ENCODE results near the gene PFAS. TPM values are rescaled to one million over a fixed set of nuclear protein-coding genes. Genes with fewer than 3 reads are reported as not detected.

Gene PFAS
- total RNA-seq, 1 experiment from 2014 or later: 228 TPM

DNA sequence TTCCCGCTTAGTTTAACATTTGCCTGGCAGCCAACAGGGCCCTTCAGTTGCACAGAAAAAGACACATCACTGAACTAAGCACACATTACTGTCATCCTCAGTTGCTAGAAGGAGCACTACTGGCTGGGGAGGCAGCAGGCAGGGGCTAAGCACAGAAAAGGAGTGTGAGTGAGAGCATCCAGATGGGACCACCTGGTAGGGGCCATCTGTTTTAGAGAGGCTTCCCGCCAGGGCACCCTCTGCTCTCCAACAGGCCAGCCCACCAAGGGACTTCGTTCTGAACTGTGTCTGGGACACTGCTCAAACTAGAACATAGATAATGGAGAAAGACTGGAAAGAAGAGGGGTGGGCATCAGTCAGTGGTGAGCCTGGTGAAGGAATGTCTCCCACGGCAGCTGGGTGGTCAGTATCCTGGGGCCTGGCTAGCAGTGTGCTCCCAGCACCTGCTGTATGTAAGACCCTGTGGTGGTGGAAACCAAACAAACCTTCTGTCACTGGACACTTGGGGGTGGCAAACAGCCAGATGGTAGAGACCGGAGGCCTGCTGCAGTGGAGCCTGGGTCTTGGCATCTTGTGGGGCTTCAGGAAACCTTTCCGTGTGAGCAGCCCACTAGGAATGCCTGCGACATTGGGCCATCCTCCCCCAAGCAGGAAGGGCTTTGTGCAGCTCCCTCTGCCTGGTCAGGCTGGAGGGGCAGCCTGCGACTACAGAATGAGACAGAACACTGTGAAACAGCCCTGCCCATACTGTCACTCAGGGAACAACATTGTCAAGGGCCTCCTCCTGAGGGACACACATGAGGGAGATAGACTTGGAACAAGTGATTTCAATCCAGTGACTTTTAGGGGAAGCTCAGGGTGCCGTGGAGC is 26.6 kb downstream of the PFAS start:
- no peaks in the 10 kb centered on the region for H3K79me1 ChIP-seq (ENCODE audit: insufficient read depth, low read depth, low read length, poor library complexity, severe bottlenecking)
- Mint-ChIP-seq H3K9me3 (no peaks in the 10 kb centered on the region; a peak in 1 of 5 replicates), H3K27ac (peak overlapping the region in 2 of 3 experiments; percentile 77 to 83; a peak in 3 of 7 replicates), H3K36me3 (ENCODE audit: insufficient read depth in 1 of 3, low read depth in 3 of 3) (peaks cover 9 to 22% (median 15%) of the 10 kb centered on the region in 3 experiments), H3K4me3 (no peak overlapping the region), H3K4me1 (no peaks in the 10 kb centered on the region), H3K27me3 (ENCODE audit: low read depth) (no peaks in the 10 kb centered on the region)
- no peak overlapping the region for H3K4me2 ChIP-seq (ENCODE audit: insufficient read depth, insufficient read length, low read length)
- H2BK5ac ChIP-seq (ENCODE audit: insufficient read length, low read length): no peak overlapping the region
- no peaks in the 10 kb centered on the region for H3K79me2 ChIP-seq (ENCODE audit: insufficient read depth, low read length)
- H4K91ac ChIP-seq (ENCODE audit: insufficient read length, low read depth, low read length): no peak overlapping the region
- H3K9ac ChIP-seq (ENCODE audit: extremely low read depth, insufficient read length, low read length): no peak overlapping the region
- no peak overlapping the region for H2AK5ac ChIP-seq (ENCODE audit: insufficient read length, low read length)
- no peak overlapping the region for H3K23ac ChIP-seq (ENCODE audit: insufficient read length, low read depth, low read length)
- H3K23me2 ChIP-seq (ENCODE audit: insufficient read length, low read depth, low read length, poor library complexity, severe bottlenecking): no peaks in the 10 kb centered on the region
- no peak overlapping the region for H3K18ac ChIP-seq (ENCODE audit: insufficient read length, low read depth, low read length)
- no peak overlapping the region for H3T11ph ChIP-seq (ENCODE audit: low read length)
- H3K4ac ChIP-seq (ENCODE audit: low read depth, low read length): no peak overlapping the region
- H4K20me1 ChIP-seq (ENCODE audit: control insufficient read depth, insufficient read depth, insufficient read length): no peaks in the 10 kb centered on the region
- H3K27me3 ChIP-seq (ENCODE audit: insufficient read depth, low read length): no peaks in the 10 kb centered on the region
- DNase-seq: no peak
- H3K56ac ChIP-seq (ENCODE audit: insufficient read length, low read depth, low read length): no peak overlapping the region
- no CpG with 5 or more reads among the region's 9 CpGs for WGBS (ENCODE audit: extremely low coverage, insufficient read length, low lambda C conversion rate)
- no peak overlapping the region for H2BK12ac ChIP-seq (ENCODE audit: insufficient read length, low read depth, low read length)
- H3K4me1 ChIP-seq (ENCODE audit: insufficient read depth, low read length): no peaks in the 10 kb centered on the region
- no peak overlapping the region for H3K27ac ChIP-seq (ENCODE audit: insufficient read length, low read depth, low read length)
- no peak overlapping the region for H4K5ac ChIP-seq (ENCODE audit: insufficient read length, low read depth, low read length)
- H2BK20ac ChIP-seq (ENCODE audit: low read depth, low read length, poor library complexity, severe bottlenecking): no peak overlapping the region
- no peak overlapping the region for H3K14ac ChIP-seq (ENCODE audit: insufficient read depth, low read length)
- H4K8ac ChIP-seq (replicated peaks; ENCODE audit: insufficient read length, low read depth, low read length): no peak overlapping the region
- H3K9me3 ChIP-seq (ENCODE audit: control insufficient read depth, low read depth, low read length): no peaks in the 10 kb centered on the region
- TF ChIP-seq, protein P1, sequence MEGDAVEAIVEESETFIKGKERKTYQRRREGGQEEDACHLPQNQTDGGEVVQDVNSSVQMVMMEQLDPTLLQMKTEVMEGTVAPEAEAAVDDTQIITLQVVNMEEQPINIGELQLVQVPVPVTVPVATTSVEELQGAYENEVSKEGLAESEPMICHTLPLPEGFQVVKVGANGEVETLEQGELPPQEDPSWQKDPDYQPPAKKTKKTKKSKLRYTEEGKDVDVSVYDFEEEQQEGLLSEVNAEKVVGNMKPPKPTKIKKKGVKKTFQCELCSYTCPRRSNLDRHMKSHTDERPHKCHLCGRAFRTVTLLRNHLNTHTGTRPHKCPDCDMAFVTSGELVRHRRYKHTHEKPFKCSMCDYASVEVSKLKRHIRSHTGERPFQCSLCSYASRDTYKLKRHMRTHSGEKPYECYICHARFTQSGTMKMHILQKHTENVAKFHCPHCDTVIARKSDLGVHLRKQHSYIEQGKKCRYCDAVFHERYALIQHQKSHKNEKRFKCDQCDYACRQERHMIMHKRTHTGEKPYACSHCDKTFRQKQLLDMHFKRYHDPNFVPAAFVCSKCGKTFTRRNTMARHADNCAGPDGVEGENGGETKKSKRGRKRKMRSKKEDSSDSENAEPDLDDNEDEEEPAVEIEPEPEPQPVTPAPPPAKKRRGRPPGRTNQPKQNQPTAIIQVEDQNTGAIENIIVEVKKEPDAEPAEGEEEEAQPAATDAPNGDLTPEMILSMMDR (conservative IDR thresholded peaks at IDR 0.05): no peak
- H2BK120ac ChIP-seq (ENCODE audit: low read depth, low read length, poor library complexity, severe bottlenecking): no peak overlapping the region
- H2BK15ac ChIP-seq (ENCODE audit: low read depth, low read length): no peak overlapping the region
- no peak overlapping the region for H2AFZ ChIP-seq (ENCODE audit: low read length)

All from H9 (cell line).